Activated naive CD8-positive, alpha-beta T cell treated with anti-CD3 and anti-CD28 coated beads, Interleukin-2, amount 50 U/mL, for 24 hours (primary cell): Measurements from ENCODE around the gene RALGAPB.
"Not testable (repeated sequence)": the region's sequence is repeated elsewhere in the genome, so short reads cannot be mapped to it uniquely, and the experiment has no call there.

Experiments used
- ATAC-seq: fragments of 150-1000 bp; cut with Tn5 transposase; one replicate; pipeline ENCODE4 v1.10.0; 2021
- DNase-seq: peaks from one replicate; pipeline ENCODE4 v3.0.0; 2021
- H3K27ac Mint-ChIP-seq: one replicate; pipeline ENCODE4 v1.8.0; 2021; ENCODE audit warnings: mild to moderate bottlenecking, mixed read lengths
- H3K27me3 Mint-ChIP-seq: one replicate; pipeline ENCODE4 v1.8.0; 2021; ENCODE audit warnings: mixed read lengths
- H3K36me3 Mint-ChIP-seq: one replicate; pipeline ENCODE4 v1.8.0; 2021; ENCODE audit warnings: low read depth, mixed read lengths
- H3K4me1 Mint-ChIP-seq: one replicate; pipeline ENCODE4 v1.8.0; 2021; ENCODE audit warnings: mixed read lengths
- H3K4me3 Mint-ChIP-seq: one replicate; pipeline ENCODE4 v1.8.0; 2021; ENCODE audit warnings: mild to moderate bottlenecking, moderate library complexity, mixed read lengths
- H3K9me3 Mint-ChIP-seq: one replicate; pipeline ENCODE4 v1.8.0; 2021; ENCODE audit warnings: mixed read lengths

Gene RALGAPB

DNA sequence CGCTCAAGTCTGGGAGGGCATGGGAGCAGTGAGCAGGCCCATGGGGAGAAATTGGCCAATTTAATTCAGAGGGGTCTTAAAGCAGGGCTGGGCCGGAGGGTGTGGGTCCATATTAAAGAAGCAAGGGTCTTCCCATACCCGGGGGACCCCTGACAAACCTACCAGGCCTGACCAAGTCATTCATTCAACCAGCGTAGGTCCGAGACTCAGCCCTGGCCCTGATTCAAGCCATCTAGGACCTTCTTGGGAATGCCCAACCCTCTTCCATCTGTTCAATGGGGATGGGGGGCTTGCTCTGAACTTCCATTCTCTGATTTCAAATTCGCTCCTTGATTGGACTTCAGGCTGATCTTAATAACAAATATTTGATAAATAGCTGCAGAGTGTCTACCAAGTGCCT lies 115.7 kb downstream of the RALGAPB start:
- Mint-ChIP-seq H3K27ac (no peak overlapping the region), H3K27me3 (no peaks in the 10 kb centered on the region), H3K36me3 (no peaks in the 10 kb centered on the region), H3K4me3 (no peak overlapping the region), H3K4me1 (no peaks in the 10 kb centered on the region), H3K9me3 (no peaks in the 10 kb centered on the region)
- DNase-seq, result no peak
- no peak for ATAC-seq

DNA sequence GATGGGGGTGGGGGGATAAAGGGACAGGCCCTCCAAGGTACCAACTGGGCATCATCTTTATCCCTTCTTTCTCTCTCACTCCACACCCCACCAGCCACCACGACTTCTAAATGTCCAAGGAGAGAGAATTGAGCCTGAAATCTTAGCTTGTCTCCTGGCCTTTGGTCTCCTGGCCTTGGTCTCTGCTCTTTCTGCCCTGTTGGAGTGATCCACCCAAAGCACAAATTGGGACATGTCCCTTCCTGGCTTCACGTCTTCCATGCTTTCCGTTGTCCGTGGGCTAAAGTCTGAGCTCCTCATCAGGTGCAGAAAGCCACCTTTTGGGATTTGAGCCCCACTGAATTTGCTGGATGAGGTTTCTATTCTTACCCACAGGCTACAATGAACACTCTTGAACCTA lies 116.7 kb downstream of the RALGAPB start:
- DNase-seq, result no peak
- no peak overlapping the region for H3K27ac Mint-ChIP-seq
- no peaks in the 10 kb centered on the region for H3K4me1 Mint-ChIP-seq
- no peak for ATAC-seq
- H3K27me3 Mint-ChIP-seq, result no peaks in the 10 kb centered on the region
- no peaks in the 10 kb centered on the region for H3K9me3 Mint-ChIP-seq
- no peaks in the 10 kb centered on the region for H3K36me3 Mint-ChIP-seq
- H3K4me3 Mint-ChIP-seq, result no peak overlapping the region

DNA sequence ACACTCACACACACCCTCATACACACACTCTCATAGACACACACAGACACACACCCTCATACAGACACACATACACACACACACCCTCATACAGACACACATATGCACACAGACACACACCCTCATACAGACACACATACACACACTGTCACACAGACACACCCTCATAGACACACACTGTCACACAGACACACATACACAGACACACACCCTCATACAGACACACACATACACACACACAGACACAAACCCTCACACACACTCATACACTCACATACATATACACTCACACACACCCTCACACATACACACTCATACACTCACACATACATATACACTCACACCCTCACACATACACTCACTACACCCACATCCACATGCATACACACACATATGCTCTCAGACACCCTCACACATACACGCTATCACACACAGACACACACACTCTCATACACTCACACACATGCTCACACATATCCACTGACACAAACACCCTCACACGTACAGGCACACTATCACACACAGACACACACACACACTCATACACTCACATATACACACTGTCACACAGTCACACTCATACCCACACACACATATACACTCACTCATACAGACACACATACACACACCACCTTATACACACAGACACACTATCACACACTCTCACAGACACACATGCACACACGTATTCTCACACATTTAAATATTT lies 117.5 kb downstream of the RALGAPB start:
- Mint-ChIP-seq H3K36me3 (no peaks in the 10 kb centered on the region), H3K4me3 (no peak overlapping the region), H3K4me1 (no peaks in the 10 kb centered on the region), H3K27ac (no peak overlapping the region), H3K27me3 (no peaks in the 10 kb centered on the region), H3K9me3 (no peaks in the 10 kb centered on the region)
- no peak for DNase-seq
- ATAC-seq, result no peak

- no peaks in the 10 kb centered on the region for H3K27me3 Mint-ChIP-seq
- DNase-seq, result no peak
- no peaks in the 10 kb centered on the region for H3K4me1 Mint-ChIP-seq
Measured at GRCh38 chr20:38590676-38591473, 118.2 kb downstream of the RALGAPB start.

GRCh38 chr20:38591474-38592410 lies 119.1 kb downstream of the RALGAPB start:
- DNase-seq, result no peak
- Mint-ChIP-seq H3K36me3 (no peaks in the 10 kb centered on the region), H3K4me1 (no peaks in the 10 kb centered on the region), H3K4me3 (no peak overlapping the region), H3K27me3 (no peaks in the 10 kb centered on the region), H3K9me3 (no peaks in the 10 kb centered on the region), H3K27ac (no peak overlapping the region)
- no peak for ATAC-seq

More at GRCh38 chr20:38590676-38591473, 118.2 kb downstream of the RALGAPB start:
- no peak for ATAC-seq
- H3K4me3 Mint-ChIP-seq, result no peak overlapping the region
- H3K36me3 Mint-ChIP-seq, result no peaks in the 10 kb centered on the region
- H3K9me3 Mint-ChIP-seq, result no peaks in the 10 kb centered on the region
- H3K27ac Mint-ChIP-seq, result no peak overlapping the region

- not testable (repeated sequence) for H3K4me3 Mint-ChIP-seq, H3K27ac Mint-ChIP-seq, ATAC-seq, H3K36me3 Mint-ChIP-seq, DNase-seq, H3K4me1 Mint-ChIP-seq, H3K27me3 Mint-ChIP-seq, H3K9me3 Mint-ChIP-seq
Measured at GRCh38 chr20:38592411-38592790, 119.8 kb downstream of the RALGAPB start.

- ATAC-seq, H3K27me3 Mint-ChIP-seq, H3K9me3 Mint-ChIP-seq, H3K4me1 Mint-ChIP-seq, DNase-seq, H3K27ac Mint-ChIP-seq, H3K36me3 Mint-ChIP-seq, H3K4me3 Mint-ChIP-seq: not testable (repeated sequence)
Measured at GRCh38 chr20:38594281-38594680, 121.6 kb downstream of the RALGAPB start.

DNA sequence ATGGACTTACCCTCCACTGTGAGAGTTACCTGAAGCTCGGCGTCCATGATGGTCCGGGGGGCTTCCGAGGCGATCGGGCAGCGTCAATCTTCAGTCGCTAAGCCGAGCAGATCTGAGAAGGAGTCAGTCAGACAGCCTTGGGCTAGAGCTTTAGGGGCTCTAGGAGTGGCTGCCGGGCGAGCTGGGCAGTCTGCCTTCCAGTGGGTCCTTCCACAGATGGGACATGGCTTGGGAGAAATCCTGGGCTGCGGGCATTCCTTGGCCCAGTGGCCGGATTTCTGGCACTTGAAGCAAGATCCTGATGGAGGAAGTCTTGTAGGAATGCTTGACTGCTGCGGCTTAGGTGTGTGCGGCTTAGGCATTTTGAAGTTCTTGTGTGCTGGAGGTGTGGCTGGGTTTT lies 123.2 kb downstream of the RALGAPB start:
- peaks cover 14% of the 10 kb centered on the region for H3K27me3 Mint-ChIP-seq
- ATAC-seq, DNase-seq, H3K9me3 Mint-ChIP-seq, H3K4me3 Mint-ChIP-seq, H3K27ac Mint-ChIP-seq, H3K4me1 Mint-ChIP-seq, H3K36me3 Mint-ChIP-seq: not testable (repeated sequence)

DNA sequence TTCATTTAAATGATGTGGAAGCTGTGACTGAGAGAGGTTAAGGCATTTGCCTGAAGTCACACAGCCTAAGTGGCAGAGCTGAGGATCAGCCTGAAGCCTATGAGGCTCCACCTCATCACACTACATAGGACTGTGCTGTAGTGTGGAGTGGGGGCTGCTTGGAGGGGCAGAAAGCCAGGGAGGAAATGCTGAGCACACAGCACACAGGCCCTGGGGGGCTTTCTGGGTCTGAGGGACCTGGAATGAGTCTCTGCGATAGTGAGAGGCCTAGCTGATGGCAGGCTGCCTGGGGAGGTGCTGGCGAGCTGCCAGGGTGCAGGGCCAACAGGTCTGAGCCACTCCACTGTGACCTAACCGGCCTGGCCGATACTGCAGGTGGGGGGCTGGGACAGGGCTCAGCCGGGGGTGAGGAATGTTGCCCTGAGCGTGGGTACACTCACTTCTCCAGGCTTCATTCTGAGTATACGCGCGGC lies 126.8 kb downstream of the RALGAPB start:
- ATAC-seq (no peak), DNase-seq (no peak)
- H3K36me3 Mint-ChIP-seq, result no peaks in the 10 kb centered on the region
- no peaks in the 10 kb centered on the region for H3K9me3 Mint-ChIP-seq
- no peak overlapping the region for H3K27ac Mint-ChIP-seq
- H3K4me3 Mint-ChIP-seq, result no peak overlapping the region
- peaks cover 42% of the 10 kb centered on the region for H3K27me3 Mint-ChIP-seq
- peaks cover 6% of the 10 kb centered on the region for H3K4me1 Mint-ChIP-seq

- DNase-seq (no peak), ATAC-seq (no peak)
- no peaks in the 10 kb centered on the region for H3K9me3 Mint-ChIP-seq
- H3K4me3 Mint-ChIP-seq, result no peak overlapping the region
- peaks cover 46% of the 10 kb centered on the region for H3K27me3 Mint-ChIP-seq
- no peaks in the 10 kb centered on the region for H3K36me3 Mint-ChIP-seq
- no peak overlapping the region for H3K27ac Mint-ChIP-seq
- H3K4me1 Mint-ChIP-seq, result peaks cover 6% of the 10 kb centered on the region
Measured at GRCh38 chr20:38600057-38600456, 127.4 kb downstream of the RALGAPB start.

DNA sequence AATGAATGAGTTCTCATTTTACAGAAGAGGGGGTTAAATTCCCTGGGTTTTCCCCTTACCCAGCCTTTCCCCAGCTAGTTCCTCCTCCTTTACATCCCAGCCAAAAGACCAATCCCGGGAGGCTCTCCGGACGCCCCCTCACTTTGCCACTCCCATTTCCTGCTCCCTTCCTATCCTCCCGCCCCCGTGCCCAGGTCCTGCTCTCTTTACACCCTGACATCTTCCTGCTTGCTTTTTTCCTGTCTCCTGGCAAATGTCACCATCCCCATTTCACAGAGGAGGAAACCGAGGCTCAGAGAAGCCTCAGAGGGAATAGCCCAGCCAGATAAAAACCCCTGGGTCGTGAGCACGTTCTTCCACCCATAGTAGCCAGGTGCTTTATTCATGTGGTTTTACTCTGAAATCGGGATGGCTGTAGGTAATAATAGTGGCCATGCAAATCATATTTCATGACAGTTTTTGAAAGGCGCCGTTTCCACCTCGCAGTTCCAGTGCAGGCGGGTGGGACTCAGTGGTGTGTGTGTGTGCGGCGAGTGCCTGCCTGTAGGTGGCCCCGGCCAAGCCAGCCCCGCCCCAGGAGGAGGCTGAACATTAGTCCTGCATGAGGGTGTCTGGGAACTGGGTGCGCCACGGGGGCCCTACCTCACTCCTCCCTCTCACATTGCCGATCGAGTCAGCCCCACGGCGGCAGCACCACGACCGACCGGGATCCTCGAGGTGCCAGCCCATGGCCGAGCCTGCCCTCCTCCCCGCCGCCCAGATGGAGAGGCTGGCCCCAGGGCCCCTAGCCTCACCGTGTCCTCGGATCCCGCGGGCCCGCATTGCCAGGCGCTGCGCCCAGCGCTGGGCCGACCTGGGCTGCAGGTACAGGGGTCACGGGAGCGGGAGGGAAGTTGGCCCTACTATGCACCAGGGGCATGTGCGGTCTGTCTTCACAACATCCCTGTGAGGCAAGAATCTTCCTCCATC lies 128.9 kb downstream of the RALGAPB start, which contains the start of gene ARHGAP40:
Gene ARHGAP40, plus strand, starts transcription at position 594 of the 969 bp plus-strand sequence.
- peaks cover 54% of the 10 kb centered on the region for H3K27me3 Mint-ChIP-seq
- no peaks in the 10 kb centered on the region for H3K9me3 Mint-ChIP-seq
- H3K4me3 Mint-ChIP-seq, result no peak within 1 kb of the TSS
- H3K4me1 Mint-ChIP-seq, result peaks cover 6% of the 10 kb centered on the region
- no peak within 1 kb of the TSS for H3K27ac Mint-ChIP-seq
- H3K36me3 Mint-ChIP-seq, result no peaks in the 10 kb centered on the region
- ATAC-seq (peak; percentile 84), DNase-seq (peak; percentile 22)

GRCh38 chr20:38602185-38602581 lies 129.5 kb downstream of the RALGAPB start:
- DNase-seq (no peak), ATAC-seq (no peak)
- Mint-ChIP-seq H3K27ac (no peak overlapping the region), H3K27me3 (peaks cover 59% of the 10 kb centered on the region), H3K4me3 (no peak overlapping the region), H3K36me3 (no peaks in the 10 kb centered on the region), H3K9me3 (no peaks in the 10 kb centered on the region), H3K4me1 (peaks cover 6% of the 10 kb centered on the region)

- Mint-ChIP-seq H3K36me3 (no peaks in the 10 kb centered on the region), H3K9me3 (no peaks in the 10 kb centered on the region), H3K4me3 (no peak overlapping the region), H3K27me3 (peaks cover 59% of the 10 kb centered on the region), H3K4me1 (peaks cover 6% of the 10 kb centered on the region), H3K27ac (no peak overlapping the region)
- ATAC-seq (no peak), DNase-seq (no peak)
Measured at GRCh38 chr20:38603286-38603685, 130.6 kb downstream of the RALGAPB start.
